GM19467 (cell line): ENCODE results near the gene NCEH1.
A peak's percentile ranks its signal among the peaks of the same experiment; 100 is the strongest.
"Not testable (repeated sequence)": the region's sequence is repeated elsewhere in the genome, so short reads cannot be mapped to it uniquely, and the experiment has no call there.

Experiments
- ATAC-seq: cut with Tn5 transposase; IDR thresholded peaks from one replicate; pipeline ENCODE4 v1.9.1; 2021; ENCODE audit warnings: mild to moderate bottlenecking, moderate library complexity; ENCODE audit not compliant: unreplicated experiment

The NCEH1 gene

GRCh38 chr3:172616031-172616461 lies 94.8 kb downstream of the NCEH1 start:
- no peak for ATAC-seq

GRCh38 chr3:172615296-172615695 lies 95.6 kb downstream of the NCEH1 start:
- ATAC-seq: no peak

GRCh38 chr3:172614340-172615274 lies 96.3 kb downstream of the NCEH1 start:
- no peak for ATAC-seq

- no peak for ATAC-seq
Observed at GRCh38 chr3:172613845-172614244, 97.0 kb downstream of the NCEH1 start.

GRCh38 chr3:172612871-172613678 lies 97.8 kb downstream of the NCEH1 start:
- ATAC-seq: no peak

- no peak for ATAC-seq
Observed at GRCh38 chr3:172609750-172610149, 101.1 kb downstream of the NCEH1 start.

- ATAC-seq: no peak
Observed at GRCh38 chr3:172608575-172608974, 102.3 kb downstream of the NCEH1 start.

GRCh38 chr3:172607305-172608121 lies 103.4 kb downstream of the NCEH1 start:
- ATAC-seq: no peak

- ATAC-seq: no peak
Observed at GRCh38 chr3:172606021-172606420, 104.8 kb downstream of the NCEH1 start.

GRCh38 chr3:172604895-172605646 lies 105.8 kb downstream of the NCEH1 start:
- ATAC-seq: no peak

GRCh38 chr3:172601066-172601832 lies 109.6 kb downstream of the NCEH1 start:
- ATAC-seq: no peak

GRCh38 chr3:172600644-172601065 lies 110.2 kb downstream of the NCEH1 start:
- ATAC-seq: no peak

GRCh38 chr3:172598904-172599303 lies 112.0 kb downstream of the NCEH1 start:
- no peak for ATAC-seq

GRCh38 chr3:172596394-172596706 lies 114.5 kb downstream of the NCEH1 start:
- no peak for ATAC-seq

- peak; percentile 31 for ATAC-seq
Observed at GRCh38 chr3:172595664-172596393, 115.0 kb downstream of the NCEH1 start.

GRCh38 chr3:172594900-172595663 lies 115.8 kb downstream of the NCEH1 start:
- ATAC-seq: not testable (repeated sequence)

GRCh38 chr3:172592898-172593669 lies 117.8 kb downstream of the NCEH1 start:
- no peak for ATAC-seq
